HL-60/S4 treated with retinoic acid at 250 ng/mL for 4 days and 3 days (cell line): ENCODE results near the gene GFOD2.

ENCODE experiments used
- in situ Hi-C: fragments of 300-500 bp; cut with MboI; formaldehyde crosslinking; loops from 2 replicates; pipeline ENCODE4 v1.7.0; 2022; ENCODE audit warnings: low sequenced_read_pairs

The GFOD2 gene

DNA sequence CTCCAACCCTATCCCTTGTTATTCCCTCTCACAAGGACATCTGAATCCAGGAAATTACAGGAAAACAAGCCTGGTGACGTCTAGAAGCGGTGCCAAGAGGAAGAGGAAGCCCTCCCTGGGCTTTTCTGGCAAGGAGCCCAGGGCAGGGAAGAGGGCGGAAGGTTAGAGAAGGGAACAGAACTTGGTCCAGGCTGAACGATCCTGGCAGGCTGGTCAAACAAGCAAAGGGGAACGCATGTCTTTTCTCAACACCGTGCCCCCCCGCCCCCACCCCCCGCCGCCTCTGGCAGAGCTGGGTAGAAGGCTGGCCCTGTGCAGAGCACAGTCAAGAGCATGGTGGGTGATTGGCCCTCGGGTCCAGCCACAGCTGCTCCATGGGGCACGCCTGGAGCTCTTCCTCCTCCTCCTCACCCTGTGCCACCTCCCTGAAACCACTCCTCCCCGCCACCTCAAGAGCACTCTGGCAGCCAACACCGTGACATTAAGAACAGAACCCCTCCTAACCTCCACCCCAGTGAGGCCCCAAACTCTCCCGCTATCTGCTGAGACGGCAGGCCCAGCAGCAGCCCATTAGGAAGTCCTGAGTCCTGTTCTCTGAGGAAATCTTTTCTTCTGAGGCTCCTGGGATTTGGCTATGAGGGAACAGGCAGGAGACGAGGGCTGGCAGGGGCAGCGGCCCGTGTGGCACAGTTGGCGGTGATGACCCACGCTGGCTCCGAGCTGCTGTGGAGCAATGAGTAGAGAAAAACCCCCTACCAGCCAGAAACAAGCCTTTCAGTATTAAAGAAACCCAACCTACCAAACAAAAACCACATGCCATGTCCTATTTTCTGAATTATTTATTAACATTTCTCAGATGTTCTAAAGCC is 45.2 kb downstream of the GFOD2 start:
- in situ Hi-C loops = loop anchor here (10.0 kb wide), 1 partner anchor 251 kb away; no protein-coding TSS in a partner anchor

DNA sequence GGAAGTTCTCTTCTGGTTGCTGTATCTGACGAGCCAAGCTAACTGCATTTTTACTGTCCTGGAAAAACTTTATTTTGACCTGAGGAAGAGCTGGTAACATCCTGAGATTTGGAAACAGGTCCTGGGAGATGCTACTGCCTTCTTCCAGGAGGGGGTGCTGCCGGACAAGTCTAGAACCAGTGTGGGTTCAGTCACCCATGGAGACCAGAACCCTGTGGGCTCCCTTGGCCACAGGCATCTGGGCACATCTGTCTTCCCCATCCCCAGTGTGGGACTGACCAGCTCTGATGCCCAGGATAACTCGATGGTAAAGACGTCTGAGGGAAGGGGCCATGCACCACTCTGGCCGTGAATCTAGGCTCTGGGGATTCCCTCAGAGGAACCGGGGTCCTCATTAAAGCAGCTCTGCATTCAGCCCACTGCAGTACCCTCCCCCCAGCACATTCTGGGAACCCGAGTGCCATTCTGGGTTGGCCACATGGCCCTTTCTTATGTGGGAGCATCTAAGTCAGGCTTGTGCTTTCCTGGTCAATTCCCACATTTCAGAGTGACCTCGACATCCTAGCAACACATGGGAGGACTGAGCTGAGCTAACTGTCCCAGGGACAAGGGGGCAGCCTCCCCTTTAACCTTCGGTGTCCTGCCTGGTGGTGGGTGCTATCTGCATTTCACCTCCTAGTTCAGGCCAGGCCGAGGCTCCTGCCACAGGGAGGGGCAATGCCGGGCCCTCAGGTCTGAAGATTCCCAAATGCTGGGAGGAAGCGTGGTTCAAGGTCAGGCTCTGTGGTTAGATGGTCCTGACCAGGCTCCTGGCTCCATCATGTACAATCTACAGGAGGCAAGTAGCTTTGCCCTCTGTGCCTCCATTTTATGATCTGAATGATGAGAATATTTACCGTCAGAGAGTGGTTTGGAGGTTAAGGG is 46.1 kb downstream of the GFOD2 start:
- in situ Hi-C loops = loop anchor here (10.0 kb wide), 1 partner anchor 252 kb away; no protein-coding TSS in a partner anchor

DNA sequence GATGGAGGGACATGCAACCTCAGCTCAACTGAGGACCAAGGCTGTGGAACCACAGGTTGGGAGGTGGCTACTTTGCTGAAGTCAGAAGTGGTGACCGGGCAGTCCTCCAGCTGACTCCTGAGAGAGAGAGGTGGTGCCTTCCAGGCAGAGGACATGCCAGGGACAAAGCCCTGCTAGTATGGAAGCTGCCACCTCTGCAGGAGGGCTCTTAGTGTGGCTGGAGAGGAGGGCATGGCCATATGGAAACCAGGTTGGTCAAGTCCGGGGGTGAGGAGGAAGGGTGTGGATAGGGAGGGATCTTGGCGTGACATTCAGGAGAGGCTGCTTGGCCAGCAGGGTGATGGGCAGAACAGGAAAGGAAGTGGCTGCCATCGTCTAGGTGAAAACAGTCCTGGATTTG is 46.8 kb downstream of the GFOD2 start:
- in situ Hi-C loops = loop anchor here (10.0 kb wide), 1 partner anchor 252 kb away; no protein-coding TSS in a partner anchor

DNA sequence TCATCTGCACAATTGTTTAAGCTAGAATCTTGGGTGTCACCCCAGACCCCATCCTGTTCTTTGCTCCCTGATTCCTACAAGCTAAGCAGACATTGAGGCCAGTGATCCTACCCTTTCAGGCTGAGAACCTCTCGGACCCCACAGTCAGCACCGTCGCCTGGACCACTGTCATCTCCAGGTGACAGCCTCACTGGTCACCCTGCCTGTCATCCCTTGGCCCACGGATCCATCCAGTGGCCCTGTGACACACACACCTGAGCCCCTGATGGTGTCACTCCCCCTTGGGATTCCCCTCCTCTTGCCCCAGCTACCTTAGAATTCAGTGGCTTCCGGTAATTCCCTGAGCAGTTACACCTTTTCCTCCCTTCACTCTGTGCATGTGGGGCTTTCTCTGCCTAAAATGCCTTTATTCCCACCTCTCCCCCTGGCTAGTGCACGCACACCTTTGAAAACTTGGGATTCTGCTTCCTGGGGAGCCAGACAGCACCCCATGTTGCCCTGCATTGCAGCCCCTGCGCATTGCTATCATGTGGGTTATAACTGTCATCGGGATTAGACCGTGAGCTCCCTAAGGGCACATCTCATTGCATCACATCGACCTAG is 49.5 kb downstream of the GFOD2 start:
- in situ Hi-C loops = loop anchor here (10.0 kb wide), 1 partner anchor 255 kb away; no protein-coding TSS in a partner anchor

DNA sequence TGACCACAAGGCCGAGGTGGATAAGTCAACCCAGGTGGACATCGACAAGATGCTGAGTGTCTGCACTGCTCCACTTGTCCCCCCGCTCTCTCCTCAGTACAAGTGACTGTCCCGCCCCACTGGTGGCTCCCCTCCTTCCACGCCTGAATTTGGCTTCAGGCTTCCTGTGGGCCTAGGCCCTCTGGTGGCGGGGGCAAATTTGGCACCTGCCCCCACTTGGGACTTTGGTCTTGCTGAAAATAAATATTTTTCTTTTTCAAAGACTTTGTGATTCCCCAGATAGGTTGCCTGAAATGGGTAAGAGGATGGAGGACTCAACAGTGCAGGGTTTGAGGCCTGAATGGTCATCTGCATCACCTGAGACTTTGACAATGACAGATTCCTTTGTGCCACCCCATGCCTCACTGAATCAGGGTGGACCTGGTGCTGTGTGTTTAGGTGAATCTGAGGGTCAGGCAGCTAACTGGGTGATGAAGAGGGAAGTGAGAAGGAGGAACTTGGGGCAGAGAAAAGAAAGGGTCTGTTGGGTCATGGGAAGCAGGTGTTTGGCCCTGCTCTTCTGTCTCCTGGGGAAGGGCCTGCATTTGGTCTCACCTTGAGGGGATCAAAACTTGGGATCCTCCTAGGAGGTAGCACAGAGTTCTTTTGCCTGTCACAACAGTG is 50.5 kb downstream of the GFOD2 start:
- in situ Hi-C loops = no loop called here

DNA sequence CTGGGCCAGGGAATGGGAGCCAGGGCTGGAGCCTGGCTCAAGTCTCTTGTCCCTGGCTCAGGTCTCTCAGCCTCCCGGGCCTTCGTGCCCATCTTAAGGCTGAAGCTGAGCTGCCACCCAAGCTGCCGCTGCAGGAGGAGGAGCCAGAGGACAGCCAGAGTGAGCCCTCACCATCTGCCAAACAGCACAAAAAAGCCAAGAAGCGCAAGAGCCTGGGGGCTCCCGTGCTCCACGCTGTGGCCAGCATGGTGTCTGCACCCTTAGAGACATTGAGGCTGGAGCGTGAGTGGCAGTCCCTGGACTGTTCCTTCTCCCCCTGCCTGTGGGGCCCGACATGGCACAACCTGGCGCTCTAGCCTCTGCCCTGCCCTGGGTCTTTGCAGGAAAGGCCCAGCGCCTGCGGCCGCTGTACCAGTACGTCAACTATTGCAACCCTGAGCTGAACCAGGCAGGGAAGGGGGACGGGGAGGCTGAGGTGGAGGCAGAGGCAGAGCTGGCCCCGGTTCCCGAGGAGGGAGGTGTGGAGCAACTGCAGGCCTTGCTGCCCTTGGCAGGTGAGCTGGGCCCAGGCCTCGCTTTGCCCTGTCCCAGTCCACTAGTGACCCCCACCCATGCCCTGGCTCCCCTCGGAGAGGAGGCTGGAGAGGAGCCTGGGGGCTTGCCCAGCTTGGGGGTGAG is 51.2 kb downstream of the GFOD2 start:
- in situ Hi-C loops = no loop called here

DNA sequence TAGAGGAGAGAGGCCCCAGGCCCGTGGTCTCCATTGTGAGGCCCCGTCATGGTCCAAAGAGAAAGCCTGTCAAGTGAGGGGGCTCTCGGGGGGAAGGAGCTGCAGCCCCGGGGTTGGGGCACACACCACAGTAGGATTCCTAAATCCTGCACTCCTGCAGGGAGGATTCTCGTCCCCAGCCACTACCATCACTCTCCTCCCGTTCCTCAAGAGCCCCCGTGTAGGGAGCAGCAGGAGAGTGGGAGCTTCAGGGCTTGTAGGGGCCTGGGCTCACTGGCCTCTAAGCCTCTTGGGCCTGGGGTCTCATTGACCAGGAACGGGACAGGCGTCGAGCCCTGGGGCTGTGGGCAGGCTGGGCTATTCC is 51.7 kb downstream of the GFOD2 start:
- in situ Hi-C loops = no loop called here

DNA sequence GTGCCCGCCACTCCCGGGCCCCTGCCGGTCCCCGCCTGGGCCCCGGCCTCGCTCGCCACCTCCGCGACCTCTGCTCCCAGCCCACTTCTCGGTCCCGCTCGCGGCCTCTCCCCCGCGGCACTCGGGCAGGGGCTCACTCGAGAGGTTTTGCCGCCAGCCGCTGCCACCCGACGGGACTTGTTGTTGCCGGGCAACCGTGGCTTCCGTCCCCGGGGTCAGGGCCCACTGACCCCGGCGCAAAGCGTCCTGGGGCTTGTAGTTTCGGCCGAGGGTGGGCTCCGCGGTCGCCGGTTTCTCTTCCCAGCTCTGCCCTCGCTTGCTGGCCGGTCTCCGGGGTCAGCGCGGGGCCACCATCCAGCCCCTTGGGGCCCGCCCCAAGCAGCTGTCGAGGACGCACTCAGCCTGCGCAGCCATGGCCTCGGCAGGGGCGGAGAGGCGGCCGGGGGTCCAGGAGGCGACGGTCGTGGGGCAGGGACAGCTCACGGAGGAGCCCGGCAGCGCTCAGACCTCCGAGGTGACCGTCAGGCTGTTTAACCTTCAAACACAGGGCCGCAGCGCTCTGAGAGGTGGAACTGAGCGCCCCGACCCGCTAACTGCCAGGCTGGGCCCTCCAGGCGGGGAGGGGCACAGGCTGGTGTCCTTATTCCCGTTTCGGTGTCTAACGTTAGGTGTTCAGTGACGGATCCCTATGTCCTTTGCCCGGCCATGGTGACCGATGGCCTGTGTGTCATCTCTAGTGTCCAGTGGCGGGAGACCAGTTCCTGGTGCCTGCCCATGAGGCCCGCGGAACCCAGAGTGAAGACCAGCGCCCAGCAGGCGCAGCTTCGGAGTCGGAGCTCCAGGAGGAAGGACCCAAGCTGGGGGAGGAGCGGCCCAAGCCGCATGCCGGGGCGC is 52.3 kb downstream of the GFOD2 start, which contains the start of the genes C16orf86 and ENKD1:
TSS of gene C16orf86 (plus strand) at position 256 of the 894 bp plus-strand sequence. CDS start at position 413, 157 bp downstream.
TSS of gene ENKD1 (minus strand) at position 192 of the 894 bp plus-strand sequence. CDS start 308 bp downstream, outside the sequence.
- in situ Hi-C loops = no loop called here

DNA sequence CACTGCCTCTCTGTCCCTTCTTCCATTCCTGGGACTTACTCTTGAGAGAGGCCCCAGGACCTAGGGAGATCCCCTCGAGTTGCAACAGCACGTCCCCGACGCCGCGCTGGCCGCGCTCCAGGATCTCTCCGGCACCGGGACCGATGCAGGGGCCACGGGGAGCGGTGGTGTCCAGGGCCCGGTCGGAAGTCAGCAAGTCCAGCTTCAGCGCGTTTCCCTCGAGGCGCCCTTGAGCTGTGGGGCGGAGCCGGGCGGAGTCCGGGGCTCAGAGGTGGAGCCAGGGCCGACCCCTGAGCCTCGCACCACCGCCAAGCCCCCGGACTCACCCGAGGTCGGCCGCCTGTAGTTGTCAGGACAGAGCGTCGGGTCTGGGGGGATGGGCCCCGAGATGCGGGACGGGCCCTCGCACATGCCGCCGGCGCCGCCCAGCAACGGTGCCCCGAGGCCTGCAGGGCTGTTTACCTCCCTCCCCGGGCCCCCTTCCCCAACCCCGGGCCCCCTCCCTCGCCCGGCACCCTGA is 53.0 kb downstream of the GFOD2 start:
- in situ Hi-C loops = no loop called here

DNA sequence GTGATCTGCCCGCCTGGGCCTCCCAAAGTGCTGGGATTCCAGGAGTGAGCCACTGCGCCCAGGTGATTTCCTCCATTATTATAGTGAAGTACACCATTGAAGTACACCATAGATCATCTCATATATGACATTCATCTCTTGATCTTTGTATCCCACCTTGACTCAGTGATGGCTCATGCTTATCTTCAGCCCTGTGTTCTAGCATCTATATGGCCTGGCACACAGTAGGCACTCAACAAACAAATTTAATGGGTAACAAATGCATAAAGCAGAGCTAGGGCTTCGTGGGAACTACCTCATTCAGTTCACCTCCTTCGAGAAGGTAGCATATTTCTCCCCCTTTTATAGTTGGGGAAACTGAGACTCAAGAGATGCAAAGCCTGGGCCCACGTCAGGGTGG is 53.5 kb downstream of the GFOD2 start:
- in situ Hi-C loops = no loop called here

DNA sequence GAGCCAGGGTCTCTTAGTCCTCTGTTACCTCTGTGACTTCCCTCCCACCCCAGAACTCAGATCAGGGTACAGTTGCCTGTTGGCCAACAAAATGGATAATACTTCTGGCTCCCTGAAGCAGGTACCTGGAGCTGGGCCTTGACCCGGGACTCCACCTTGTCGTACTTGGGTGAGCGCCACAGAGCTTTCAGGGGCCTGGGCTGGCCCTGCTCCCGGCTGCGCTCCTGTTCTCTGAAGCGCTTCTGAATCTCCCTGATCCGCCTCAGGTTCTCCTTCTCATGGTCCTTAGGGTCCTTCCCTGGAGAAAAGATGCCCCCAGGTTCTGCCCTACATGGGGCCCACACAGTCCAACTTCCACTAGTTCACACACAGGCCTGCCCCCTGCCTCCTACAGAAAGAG is 54.2 kb downstream of the GFOD2 start:
- in situ Hi-C loops = no loop called here

DNA sequence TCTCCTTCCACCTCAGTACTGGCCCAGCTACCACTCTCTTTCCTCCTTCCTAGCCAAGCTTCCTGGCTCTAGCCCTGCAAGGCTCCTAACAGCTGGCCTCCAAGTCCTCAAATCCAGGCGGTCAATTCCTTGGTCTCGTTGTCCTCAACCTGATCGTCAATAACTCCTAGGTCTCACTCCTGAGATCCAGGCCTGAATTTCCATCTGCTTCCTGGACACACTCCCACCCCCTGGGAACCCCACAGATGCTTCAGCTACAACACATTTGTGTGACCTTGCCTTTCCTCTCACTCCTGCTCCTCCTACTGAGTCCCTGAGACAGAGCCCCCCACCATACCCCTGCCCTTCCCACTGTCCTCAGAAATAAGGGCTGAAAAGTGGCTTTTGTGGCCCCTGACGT is 54.9 kb downstream of the GFOD2 start:
- in situ Hi-C loops = no loop called here

DNA sequence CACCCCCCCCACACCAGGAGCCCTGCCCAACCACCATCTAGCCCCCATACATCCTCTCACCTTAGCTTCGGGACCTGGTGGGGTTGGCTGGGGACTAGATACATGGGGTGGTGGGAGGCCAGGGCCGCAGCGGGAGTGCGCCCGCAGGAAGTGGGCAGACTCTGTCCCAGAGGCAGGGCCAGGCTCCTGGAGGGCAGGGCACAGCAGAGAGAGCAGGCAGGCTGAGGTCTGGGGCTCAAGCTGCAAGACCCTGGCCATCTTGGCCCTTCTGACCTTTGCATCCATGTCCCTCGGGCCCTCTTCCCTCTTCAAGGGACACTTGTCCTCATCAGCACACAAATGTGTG is 55.3 kb downstream of the GFOD2 start:
- in situ Hi-C loops = no loop called here

DNA sequence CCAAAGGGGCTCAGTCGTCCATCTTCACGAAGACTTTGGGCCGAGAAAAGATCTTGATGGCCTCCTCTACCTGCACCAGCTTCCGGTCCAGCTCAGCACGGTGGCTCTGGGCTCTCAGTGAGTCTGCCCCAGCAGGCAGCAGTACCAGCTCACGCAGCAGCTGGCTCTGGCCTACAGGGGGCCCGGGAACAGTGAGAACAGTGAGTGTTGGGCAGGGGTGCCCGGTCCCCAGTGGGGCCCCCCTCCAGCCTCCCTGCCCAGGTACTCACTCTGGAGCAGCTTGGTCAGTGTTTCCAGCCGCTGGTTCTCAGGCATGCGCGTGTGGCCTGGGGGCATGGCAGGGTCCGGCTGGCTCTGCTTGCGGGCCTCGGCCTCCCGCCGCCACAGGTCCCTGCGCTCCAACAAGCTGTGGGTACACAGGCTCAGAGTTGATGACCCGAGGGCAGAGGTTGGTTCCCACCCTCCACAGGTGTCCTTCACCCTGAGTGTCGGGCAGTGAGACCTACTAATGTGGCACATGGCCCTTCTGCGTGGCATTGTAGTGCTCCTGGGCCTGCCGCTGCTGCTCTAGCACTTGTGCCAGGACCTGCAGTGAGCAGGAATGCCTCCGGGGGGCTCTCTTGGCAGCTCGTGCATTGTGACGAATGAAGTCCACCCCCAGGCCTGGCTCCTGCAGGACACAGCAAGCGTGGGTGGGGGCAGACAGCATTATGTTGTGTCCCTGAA is 55.8 kb downstream of the GFOD2 start:
- in situ Hi-C loops = no loop called here

DNA sequence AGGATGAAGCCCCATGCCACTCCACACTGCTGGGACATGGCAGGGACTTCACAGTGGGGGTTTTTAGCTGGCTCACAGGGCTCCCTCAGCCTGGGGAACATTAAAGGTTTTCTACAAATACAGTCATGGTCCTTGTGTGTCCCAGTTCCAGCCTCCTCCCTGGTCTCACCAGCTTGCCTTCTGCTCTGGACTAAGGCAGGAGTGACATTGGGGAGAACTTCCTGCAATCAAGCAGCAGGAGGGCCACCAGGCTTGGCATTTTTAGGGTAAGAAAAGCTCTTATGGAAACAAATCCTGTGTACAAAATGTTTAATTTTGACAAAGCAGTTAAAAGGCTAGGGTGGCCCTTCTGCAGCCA is 56.5 kb downstream of the GFOD2 start:
- in situ Hi-C loops = no loop called here

DNA sequence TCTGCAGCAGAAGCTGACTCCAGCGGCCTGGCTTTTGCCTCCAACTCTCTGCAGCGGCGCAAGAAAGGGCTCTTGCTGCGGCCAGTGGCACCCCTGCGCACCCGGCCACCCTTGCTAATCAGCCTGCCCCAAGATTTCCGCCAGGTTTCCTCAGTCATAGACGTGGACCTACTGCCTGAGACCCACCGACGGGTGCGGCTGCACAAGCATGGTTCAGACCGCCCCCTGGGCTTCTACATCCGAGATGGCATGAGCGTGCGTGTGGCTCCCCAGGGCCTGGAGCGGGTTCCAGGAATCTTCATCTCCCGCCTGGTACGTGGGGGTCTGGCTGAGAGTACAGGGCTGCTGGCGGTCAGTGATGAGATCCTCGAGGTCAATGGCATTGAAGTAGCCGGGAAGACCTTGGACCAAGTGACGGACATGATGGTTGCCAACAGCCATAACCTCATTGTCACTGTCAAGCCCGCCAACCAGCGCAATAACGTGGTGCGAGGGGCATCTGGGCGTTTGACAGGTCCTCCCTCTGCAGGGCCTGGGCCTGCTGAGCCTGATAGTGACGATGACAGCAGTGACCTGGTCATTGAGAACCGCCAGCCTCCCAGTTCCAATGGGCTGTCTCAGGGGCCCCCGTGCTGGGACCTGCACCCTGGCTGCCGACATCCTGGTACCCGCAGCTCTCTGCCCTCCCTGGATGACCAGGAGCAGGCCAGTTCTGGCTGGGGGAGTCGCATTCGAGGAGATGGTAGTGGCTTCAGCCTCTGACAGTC is 57.0 kb downstream of the GFOD2 start:
- in situ Hi-C loops = no loop called here

DNA sequence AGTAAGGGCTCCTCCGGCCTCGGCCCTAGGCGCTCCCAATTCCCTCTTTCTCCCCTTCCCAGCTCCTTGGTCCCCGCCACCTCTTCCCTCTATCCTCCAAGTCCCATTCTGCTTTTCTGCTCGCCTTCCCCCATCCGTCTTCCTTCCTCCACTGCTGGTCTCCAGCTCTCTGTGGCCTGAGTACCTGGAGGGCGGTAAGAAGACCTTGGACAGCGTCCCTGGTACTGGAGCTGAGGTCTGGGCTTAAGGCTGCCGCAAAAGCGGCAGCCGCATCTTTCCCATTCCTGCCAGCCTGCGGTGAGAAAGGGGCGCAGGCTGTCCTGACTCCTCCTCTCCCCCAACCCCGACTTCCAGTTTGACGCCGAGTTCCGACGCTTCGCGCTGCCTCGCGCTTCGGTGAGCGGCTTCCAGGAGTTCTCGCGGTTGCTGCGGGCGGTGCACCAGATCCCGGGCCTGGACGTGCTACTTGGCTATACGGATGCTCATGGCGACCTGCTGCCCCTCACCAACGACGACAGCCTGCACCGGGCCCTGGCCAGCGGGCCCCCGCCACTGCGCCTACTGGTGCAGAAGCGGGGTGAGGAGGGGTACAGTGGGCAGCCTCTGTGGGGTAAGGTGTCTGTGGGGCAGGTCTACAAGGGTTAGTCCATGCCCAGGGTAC is 57.9 kb downstream of the GFOD2 start:
- in situ Hi-C loops = no loop called here
